GM04504 (cell line): ENCODE results near the gene SOX15.

Experiments used
- DNase-seq: peaks from one replicate; pipeline ENCODE4 v3.0.0-alpha.2; 2012; ENCODE audit warnings: low read depth

SOX15 gene

GRCh38 chr17:7577327-7578199 is 12.3 kb downstream of the SOX15 start:
- DNase-seq = no peak

GRCh38 chr17:7576432-7576937 is 13.4 kb downstream of the SOX15 start:
- DNase-seq = no peak

- no peak for DNase-seq
Measured at GRCh38 chr17:7575959-7576358, 13.9 kb downstream of the SOX15 start.

- DNase-seq = no peak
Measured at GRCh38 chr17:7575481-7575883, 14.4 kb downstream of the SOX15 start.

- DNase-seq = no peak
Measured at GRCh38 chr17:7574176-7574953, 15.5 kb downstream of the SOX15 start.

- DNase-seq = peak; percentile 81
Measured at GRCh38 chr17:7573324-7574080, 16.4 kb downstream of the SOX15 start.

- peak; percentile 98 for DNase-seq
Measured at GRCh38 chr17:7572588-7573323, 17.1 kb downstream of the SOX15 start.

- no peak for DNase-seq
Measured at GRCh38 chr17:7572338-7572587, 17.6 kb downstream of the SOX15 start.

GRCh38 chr17:7570351-7570750 is 19.5 kb downstream of the SOX15 start:
- no peak for DNase-seq

GRCh38 chr17:7569571-7569970 is 20.3 kb downstream of the SOX15 start:
- no peak for DNase-seq

GRCh38 chr17:7563115-7563869 is 26.6 kb downstream of the SOX15 start:
- no peak for DNase-seq

- DNase-seq = no peak
Measured at GRCh38 chr17:7562208-7562605, 27.7 kb downstream of the SOX15 start.

GRCh38 chr17:7561589-7562207 is 28.2 kb downstream of the SOX15 start, which contains the start of gene SENP3:
SENP3 (plus strand) TSS chr17:7561919; CDS start chr17:7563077, 1,158 bp downstream.
- peak; percentile 75 for DNase-seq

GRCh38 chr17:7561028-7561575 is 28.8 kb downstream of the SOX15 start:
- no peak for DNase-seq

- no peak for DNase-seq
Measured at GRCh38 chr17:7560172-7561027, 29.5 kb downstream of the SOX15 start.

GRCh38 chr17:7559320-7560171 is 30.3 kb downstream of the SOX15 start:
- no peak for DNase-seq

GRCh38 chr17:7558544-7559319 is 31.2 kb downstream of the SOX15 start, which contains the start of gene TNFSF13:
TNFSF13 (plus strand) TSS chr17:7558750; CDS start chr17:7559040, 290 bp downstream.
- no peak for DNase-seq
